ENCODE measurements around the gene ASNS. TPM values are rescaled to one million over a fixed set of nuclear protein-coding genes. Genes with fewer than 3 reads are reported as not detected.
"Not testable (repeated sequence)": the region's sequence is repeated elsewhere in the genome, so short reads cannot be mapped to it uniquely, and the experiment has no call there.

ASNS gene
- total and polyA plus RNA-seq, 2 of the 8 experiments (the other 6 are each of a cell fraction or from before 2014, with no cell fraction given) = 32.2 to 150 TPM

DNA sequence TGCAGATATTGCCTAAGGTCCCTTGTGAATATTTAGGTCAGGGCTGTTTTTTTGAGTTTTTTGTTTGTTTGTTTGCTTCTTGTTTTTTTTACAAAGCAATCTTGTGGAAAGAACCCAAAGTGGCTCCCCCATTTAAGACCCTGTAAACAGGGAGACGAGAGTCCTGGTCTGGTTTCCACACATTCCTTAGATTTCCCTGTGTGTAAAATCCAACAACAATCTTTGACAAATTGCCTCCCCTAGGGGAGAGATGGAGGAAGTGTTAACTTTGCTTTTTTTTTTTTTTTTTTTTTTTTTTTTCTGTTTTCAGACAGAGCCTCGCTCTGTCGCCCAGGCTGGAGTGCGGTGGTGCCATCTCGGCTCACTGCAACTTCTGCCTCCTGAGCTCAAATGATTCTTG is 40.1 kb upstream of the ASNS start:
- H3K9ac ChIP-seq (replicated peaks in 1 of 4; ENCODE audit: extremely low read depth in 1 of 4, low read depth in 3 of 4, low read length in 3 of 4); H2AK5ac ChIP-seq (ENCODE audit: low read depth, low read length); H2BK120ac ChIP-seq (replicated peaks; ENCODE audit: low read depth, low read length); H2BK20ac ChIP-seq (ENCODE audit: low read length); H3K9me3 ChIP-seq (ENCODE audit: insufficient read depth in 2 of 2, low read depth in 1 of 2, low read length in 1 of 2); H3K79me2 ChIP-seq (ENCODE audit: control insufficient read depth in 1 of 2, insufficient read depth in 2 of 2, low read length in 2 of 2); H3K14ac ChIP-seq (ENCODE audit: insufficient read length); H3K23ac ChIP-seq (ENCODE audit: insufficient read length); H4K8ac ChIP-seq (ENCODE audit: extremely low read depth, insufficient read depth, low read length); H3K23me2 ChIP-seq (ENCODE audit: low read depth, low read length); H4K20me1 ChIP-seq (replicated peaks in 1 of 2; ENCODE audit: control insufficient read depth in 1 of 2, insufficient read depth in 2 of 2, low read length in 2 of 2); H3K27me3 ChIP-seq (replicated peaks in 1 of 4; ENCODE audit: control insufficient read depth in 3 of 4, extremely low read depth in 1 of 4, insufficient read depth in 3 of 4, low read length in 3 of 4); H3K18ac ChIP-seq (ENCODE audit: extremely low read depth, low read length); FAIRE-seq; H4K91ac ChIP-seq (replicated peaks; ENCODE audit: insufficient read length, low read length); H3K4ac ChIP-seq (replicated peaks; ENCODE audit: insufficient read length, low read depth, low read length); H2BK15ac ChIP-seq (ENCODE audit: low read length); H3K4me1 ChIP-seq (replicated peaks in 1 of 4; ENCODE audit: control insufficient read depth in 3 of 4, insufficient read depth in 4 of 4, low read length in 3 of 4); H2BK5ac ChIP-seq (ENCODE audit: low read depth, low read length); H2AFZ ChIP-seq (ENCODE audit: low read length); H3K36me3 ChIP-seq (ENCODE audit: control insufficient read depth in 2 of 4, insufficient read depth in 4 of 4, low read length in 3 of 4); H3K4me3 ChIP-seq (ENCODE audit: extremely low read depth in 1 of 4, insufficient read depth in 2 of 4, low read depth in 3 of 4, low read length in 4 of 4); POLR2A ChIA-PET (ENCODE audit: partially characterized antibody); H3K56ac ChIP-seq (replicated peaks; ENCODE audit: insufficient read length, low read depth, low read length); H3K79me1 ChIP-seq (ENCODE audit: low read depth, low read length); H2BK12ac ChIP-seq (ENCODE audit: low read depth, low read length); H3K27ac ChIP-seq (ENCODE audit: low read depth, low read length); DNase-seq (ENCODE audit: low read depth in 1 of 2, low spot score in 2 of 2); H4K5ac ChIP-seq (ENCODE audit: insufficient read length, low read depth, low read length); H3K4me2 ChIP-seq (ENCODE audit: insufficient read depth in 1 of 2, low read depth in 2 of 2, low read length in 2 of 2): not testable (repeated sequence)
- CTCF ChIA-PET (ENCODE audit: partially characterized antibody) = interaction anchor here (0.6 to 1.3 kb wide), 2 partner anchors 30 to 101 kb away, joined by 3 read pairs; no protein-coding TSS in a partner anchor
- WGBS, 2 experiments (ENCODE audit: extremely low coverage in 1 of 2, insufficient coverage in 1 of 2, insufficient read length in 1 of 2, insufficient replicate concordance in 2 of 2, low coverage in 1 of 2, low lambda C conversion rate in 2 of 2, missing lambda C conversion rate in 1 of 2) = 44% methylated on average over 5 of the region's 5 CpGs; no CpG with 5 or more reads in 1 of the 2 experiments

- H2BK5ac ChIP-seq (ENCODE audit: low read depth, low read length); H3K9ac ChIP-seq (replicated peaks in 1 of 4; ENCODE audit: extremely low read depth in 1 of 4, low read depth in 3 of 4, low read length in 3 of 4); H3K27me3 ChIP-seq (replicated peaks in 1 of 4; ENCODE audit: control insufficient read depth in 3 of 4, extremely low read depth in 1 of 4, insufficient read depth in 3 of 4, low read length in 3 of 4); H3K79me2 ChIP-seq (ENCODE audit: control insufficient read depth in 1 of 2, insufficient read depth in 2 of 2, low read length in 2 of 2); H2BK20ac ChIP-seq (ENCODE audit: low read length); H4K20me1 ChIP-seq (replicated peaks in 1 of 2; ENCODE audit: control insufficient read depth in 1 of 2, insufficient read depth in 2 of 2, low read length in 2 of 2); H3K23me2 ChIP-seq (ENCODE audit: low read depth, low read length); H3K23ac ChIP-seq (ENCODE audit: insufficient read length); H3K18ac ChIP-seq (ENCODE audit: extremely low read depth, low read length); H4K5ac ChIP-seq (ENCODE audit: insufficient read length, low read depth, low read length); H3K27ac ChIP-seq (ENCODE audit: low read depth, low read length); H3K36me3 ChIP-seq (ENCODE audit: control insufficient read depth in 2 of 4, insufficient read depth in 4 of 4, low read length in 3 of 4); H3K14ac ChIP-seq (ENCODE audit: insufficient read length); H3K4me2 ChIP-seq (ENCODE audit: insufficient read depth in 1 of 2, low read depth in 2 of 2, low read length in 2 of 2); H3K4me1 ChIP-seq (replicated peaks in 1 of 4; ENCODE audit: control insufficient read depth in 3 of 4, insufficient read depth in 4 of 4, low read length in 3 of 4); H2BK12ac ChIP-seq (ENCODE audit: low read depth, low read length); FAIRE-seq; H3K4ac ChIP-seq (replicated peaks; ENCODE audit: insufficient read length, low read depth, low read length); H2AK5ac ChIP-seq (ENCODE audit: low read depth, low read length); H3K79me1 ChIP-seq (ENCODE audit: low read depth, low read length); H3K4me3 ChIP-seq (ENCODE audit: extremely low read depth in 1 of 4, insufficient read depth in 2 of 4, low read depth in 3 of 4, low read length in 4 of 4); DNase-seq (ENCODE audit: low read depth in 1 of 2, low spot score in 2 of 2); POLR2A ChIA-PET (ENCODE audit: partially characterized antibody); H2BK15ac ChIP-seq (ENCODE audit: low read length); H4K8ac ChIP-seq (ENCODE audit: extremely low read depth, insufficient read depth, low read length); H4K91ac ChIP-seq (replicated peaks; ENCODE audit: insufficient read length, low read length); H3K9me3 ChIP-seq (ENCODE audit: insufficient read depth in 2 of 2, low read depth in 1 of 2, low read length in 1 of 2); H2BK120ac ChIP-seq (replicated peaks; ENCODE audit: low read depth, low read length); H2AFZ ChIP-seq (ENCODE audit: low read length); H3K56ac ChIP-seq (replicated peaks; ENCODE audit: insufficient read length, low read depth, low read length): not testable (repeated sequence)
- 87% methylated on average over 2 of the region's 2 CpGs; no CpG with 5 or more reads in 1 of the 2 experiments for WGBS, 2 experiments (ENCODE audit: extremely low coverage in 1 of 2, insufficient coverage in 1 of 2, insufficient read length in 1 of 2, insufficient replicate concordance in 2 of 2, low coverage in 1 of 2, low lambda C conversion rate in 2 of 2, missing lambda C conversion rate in 1 of 2)
- CTCF ChIA-PET (ENCODE audit: partially characterized antibody) = interaction anchor here (1.2 kb wide), 1 partner anchor 31 kb away, joined by 3 read pairs; no protein-coding TSS in a partner anchor
Measured at GRCh38 chr7:97896893-97897292, 24.7 kb upstream of the ASNS start.
